ENCODE data around the gene CHST2.

CHST2 gene

DNA sequence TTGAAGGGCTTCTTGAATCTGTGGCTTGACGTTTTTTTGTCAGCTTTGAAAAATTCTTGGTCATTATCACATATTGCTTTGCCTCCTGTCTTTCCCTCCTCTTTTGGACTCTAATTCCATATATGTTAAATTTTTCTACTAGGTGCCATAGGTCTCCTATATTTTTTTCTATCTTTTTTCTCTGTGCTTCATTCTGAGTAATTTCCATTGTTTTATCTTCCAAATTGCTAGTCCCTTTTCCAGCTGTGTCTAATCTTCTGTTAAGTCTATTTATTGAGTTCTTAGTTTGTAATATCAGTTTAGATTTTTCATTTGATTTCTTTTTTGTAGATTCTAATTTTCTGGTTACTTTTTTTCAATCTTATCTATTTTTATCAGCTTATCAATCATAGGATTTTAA, 53.7 kb downstream of the CHST2 start:
- no peak overlapping the region for H3K4me3 ChIP-seq (ENCODE audit: low read length)
- no peaks in the 10 kb centered on the region for H3F3A ChIP-seq (ENCODE audit: control insufficient read depth, insufficient read depth)
- no peaks in the 10 kb centered on the region for H3K79me2 ChIP-seq (ENCODE audit: control insufficient read depth, low read length)
- no peaks in the 10 kb centered on the region for H3K36me3 ChIP-seq (ENCODE audit: control insufficient read depth, low read length)
- H3K27me3 ChIP-seq (ENCODE audit: control insufficient read depth, low read length): no peaks in the 10 kb centered on the region
- TF ChIP-seq, protein P1, sequence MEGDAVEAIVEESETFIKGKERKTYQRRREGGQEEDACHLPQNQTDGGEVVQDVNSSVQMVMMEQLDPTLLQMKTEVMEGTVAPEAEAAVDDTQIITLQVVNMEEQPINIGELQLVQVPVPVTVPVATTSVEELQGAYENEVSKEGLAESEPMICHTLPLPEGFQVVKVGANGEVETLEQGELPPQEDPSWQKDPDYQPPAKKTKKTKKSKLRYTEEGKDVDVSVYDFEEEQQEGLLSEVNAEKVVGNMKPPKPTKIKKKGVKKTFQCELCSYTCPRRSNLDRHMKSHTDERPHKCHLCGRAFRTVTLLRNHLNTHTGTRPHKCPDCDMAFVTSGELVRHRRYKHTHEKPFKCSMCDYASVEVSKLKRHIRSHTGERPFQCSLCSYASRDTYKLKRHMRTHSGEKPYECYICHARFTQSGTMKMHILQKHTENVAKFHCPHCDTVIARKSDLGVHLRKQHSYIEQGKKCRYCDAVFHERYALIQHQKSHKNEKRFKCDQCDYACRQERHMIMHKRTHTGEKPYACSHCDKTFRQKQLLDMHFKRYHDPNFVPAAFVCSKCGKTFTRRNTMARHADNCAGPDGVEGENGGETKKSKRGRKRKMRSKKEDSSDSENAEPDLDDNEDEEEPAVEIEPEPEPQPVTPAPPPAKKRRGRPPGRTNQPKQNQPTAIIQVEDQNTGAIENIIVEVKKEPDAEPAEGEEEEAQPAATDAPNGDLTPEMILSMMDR (IDR thresholded peaks at IDR 0.05; ENCODE audit: low read depth, low read length, poor library complexity, severe bottlenecking): no peak
- no peak for TF ChIP-seq EZH2phosphoT487 (IDR thresholded peaks at IDR 0.05; ENCODE audit: borderline replicate concordance, low read length)
- peaks cover 19% of the 10 kb centered on the region for H3K9me3 ChIP-seq (ENCODE audit: control insufficient read depth, insufficient read depth, low read length)
- peaks cover 50% of the 10 kb centered on the region for H3K4me1 ChIP-seq (ENCODE audit: control insufficient read depth, low read length)
- no peak overlapping the region for H3K27ac ChIP-seq (ENCODE audit: low read depth, low read length)
- no peak overlapping the region for H3K4me2 ChIP-seq (ENCODE audit: low read length)
- H4K20me1 ChIP-seq (ENCODE audit: control insufficient read depth, insufficient read depth, low read depth, low read length): no peaks in the 10 kb centered on the region
- no peaks in the 10 kb centered on the region for H3K9me2 ChIP-seq (replicated peaks; ENCODE audit: control insufficient read depth, low read length)
